Neural crest cell (in vitro differentiated cells): ENCODE results near the gene SAFB. TPM values are rescaled to one million over a fixed set of nuclear protein-coding genes. Genes with fewer than 3 reads are reported as not detected.

ENCODE experiments used
- DNase-seq: peaks from one replicate; pipeline ENCODE4 v3.0.0; 2021; ENCODE audit warnings: low read depth, mixed read lengths, low spot score
- H3K27ac Mint-ChIP-seq: one replicate; pipeline ENCODE4 v1.8.0; 2021; ENCODE audit warnings: mild to moderate bottlenecking, mixed read lengths; ENCODE audit not compliant: unreplicated experiment
- H3K27me3 Mint-ChIP-seq: 2 replicates; pipeline ENCODE4 v1.8.0; 2021; ENCODE audit warnings: low read depth, mild to moderate bottlenecking, mixed read lengths
- H3K36me3 Mint-ChIP-seq: 2 replicates; pipeline ENCODE4 v1.8.0; 2021; ENCODE audit warnings: low read depth, mild to moderate bottlenecking, mixed read lengths
- H3K4me1 Mint-ChIP-seq: 2 replicates; pipeline ENCODE4 v1.8.0; 2021; ENCODE audit warnings: mixed read lengths
- H3K4me3 Mint-ChIP-seq: one replicate; pipeline ENCODE4 v1.8.0; 2021; ENCODE audit warnings: mild to moderate bottlenecking, mixed read lengths
- H3K9me3 Mint-ChIP-seq: 2 replicates; pipeline ENCODE4 v1.8.0; 2021; ENCODE audit warnings: mixed read lengths
- CTCF ChIP-seq: fragments of 200-600 bp; sonication (generic); conservative IDR thresholded peaks from 2 replicates; pipeline ENCODE4 v1.5.0; 2021; ENCODE audit warnings: antibody characterized with exemption, mild to moderate bottlenecking
- total RNA-seq: library from RNA; stranded (reverse); gene quantifications from 2 replicates; pipeline ENCODE4 v1.2.1, GENCODE V29; 2021

The SAFB gene
- total RNA-seq, 1 donor from 2014 or later: 176 TPM

DNA sequence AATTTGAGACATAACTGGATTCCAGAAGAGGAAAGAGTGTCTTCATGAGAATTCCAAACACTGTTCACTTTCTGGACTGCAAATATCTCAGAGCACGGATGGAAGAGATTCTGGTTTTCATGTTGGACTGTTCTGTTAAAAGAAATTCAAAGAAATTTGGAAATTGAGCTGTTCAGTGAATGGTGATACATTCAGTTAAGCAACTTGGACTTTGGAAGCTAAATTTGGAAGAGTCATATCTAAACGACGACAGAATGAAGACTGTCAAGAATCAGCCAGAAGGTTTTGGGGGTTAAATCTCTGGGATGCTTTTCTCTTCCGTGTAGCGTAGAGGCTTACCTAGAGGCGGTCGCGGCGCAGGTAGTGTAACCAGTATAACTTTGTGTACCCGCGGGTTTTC is 25.6 kb downstream of the SAFB start:
- H3K9me3 Mint-ChIP-seq: no peaks in the 10 kb centered on the region
- H3K4me3 Mint-ChIP-seq: no peak overlapping the region
- no peak overlapping the region for H3K27ac Mint-ChIP-seq
- peaks cover 30% of the 10 kb centered on the region for H3K36me3 Mint-ChIP-seq
- peaks cover 3% of the 10 kb centered on the region for H3K4me1 Mint-ChIP-seq
- no peak for TF ChIP-seq CTCF
- no peak for DNase-seq
- H3K27me3 Mint-ChIP-seq: no peaks in the 10 kb centered on the region

DNA sequence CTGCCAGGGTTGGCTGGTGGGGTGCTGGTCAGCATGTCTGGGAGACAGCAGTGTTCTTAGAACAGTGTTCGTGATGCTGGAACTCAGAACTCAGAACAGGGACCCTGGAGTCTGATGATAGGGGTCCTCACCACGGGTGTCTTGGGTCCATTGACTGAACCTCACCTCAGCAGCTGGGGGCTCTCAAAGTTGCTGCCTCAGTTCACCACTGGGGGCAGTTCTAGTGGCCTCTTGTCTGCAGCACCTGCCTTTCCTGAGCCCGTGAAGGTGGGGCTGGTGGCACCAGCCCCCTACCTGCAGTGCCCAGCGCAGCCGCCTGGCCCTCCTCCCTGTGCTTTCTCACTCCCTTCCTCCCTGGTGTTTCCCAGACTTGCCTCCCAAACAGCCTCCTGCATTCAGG is 28.5 kb downstream of the SAFB start:
- H3K27me3 Mint-ChIP-seq: no peaks in the 10 kb centered on the region
- no peak for TF ChIP-seq CTCF
- H3K9me3 Mint-ChIP-seq: no peaks in the 10 kb centered on the region
- H3K27ac Mint-ChIP-seq: no peak overlapping the region
- no peaks in the 10 kb centered on the region for H3K4me1 Mint-ChIP-seq
- no peak for DNase-seq
- H3K36me3 Mint-ChIP-seq: peaks cover 36% of the 10 kb centered on the region
- no peak overlapping the region for H3K4me3 Mint-ChIP-seq

- peaks cover 31% of the 10 kb centered on the region for H3K36me3 Mint-ChIP-seq
- DNase-seq: no peak
These were observed 29.4 kb downstream of the SAFB start for GRCh38 chr19:5652261-5652660.

DNA sequence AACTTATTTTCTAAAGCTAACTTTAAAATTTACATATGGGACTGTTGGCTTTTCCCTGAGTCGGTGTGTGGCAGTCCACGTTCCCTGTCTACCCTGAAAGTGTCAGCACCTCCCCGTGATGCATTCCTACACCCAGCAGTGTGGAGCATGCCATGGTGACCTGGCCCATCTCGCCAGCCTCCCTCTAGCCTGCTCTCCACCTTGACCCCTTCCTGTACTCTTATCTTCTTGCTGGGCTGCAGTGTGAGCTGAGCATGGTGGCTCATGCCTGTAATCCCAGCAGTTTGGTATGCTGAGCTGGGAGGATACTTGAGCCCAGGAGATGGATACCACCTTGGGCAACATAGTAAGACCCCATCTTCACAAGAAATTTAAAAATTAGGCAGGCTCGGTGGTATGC is 32.0 kb downstream of the SAFB start:
- Mint-ChIP-seq H3K27me3 (no peaks in the 10 kb centered on the region), H3K4me3 (no peak overlapping the region), H3K4me1 (no peaks in the 10 kb centered on the region), H3K9me3 (no peaks in the 10 kb centered on the region), H3K27ac (no peak overlapping the region), H3K36me3 (peaks cover 35% of the 10 kb centered on the region)
- no peak for DNase-seq
- no peak for TF ChIP-seq CTCF

More at GRCh38 chr19:5652261-5652660, 29.4 kb downstream of the SAFB start:
- no peaks in the 10 kb centered on the region for H3K4me1 Mint-ChIP-seq
- no peak for TF ChIP-seq CTCF
- H3K9me3 Mint-ChIP-seq: no peaks in the 10 kb centered on the region
- no peaks in the 10 kb centered on the region for H3K27me3 Mint-ChIP-seq
- H3K4me3 Mint-ChIP-seq: no peak overlapping the region
- no peak overlapping the region for H3K27ac Mint-ChIP-seq

- no peak for DNase-seq
- Mint-ChIP-seq H3K9me3 (no peaks in the 10 kb centered on the region), H3K27ac (no peak overlapping the region), H3K27me3 (no peaks in the 10 kb centered on the region), H3K4me1 (no peaks in the 10 kb centered on the region), H3K36me3 (peaks cover 33% of the 10 kb centered on the region), H3K4me3 (no peak overlapping the region)
- no peak for TF ChIP-seq CTCF
These were observed 32.5 kb downstream of the SAFB start for GRCh38 chr19:5655412-5655811.

DNA sequence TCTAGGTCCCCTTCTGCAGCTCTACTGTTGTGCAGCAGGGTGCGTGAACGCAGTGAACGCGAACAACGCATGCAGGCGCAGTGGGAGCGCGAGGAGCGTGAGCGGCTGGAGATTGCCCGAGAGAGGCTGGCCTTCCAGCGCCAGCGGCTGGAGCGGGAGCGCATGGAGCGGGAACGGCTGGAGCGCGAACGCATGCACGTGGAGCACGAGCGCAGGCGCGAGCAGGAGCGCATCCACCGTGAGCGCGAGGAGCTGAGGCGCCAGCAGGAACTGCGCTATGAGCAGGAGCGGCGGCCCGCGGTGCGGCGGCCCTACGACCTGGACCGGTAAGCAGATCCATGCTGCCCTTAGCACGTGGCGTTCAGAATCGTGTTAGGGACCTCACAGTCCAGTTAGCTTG is 38.6 kb downstream of the SAFB start:
- DNase-seq: no peak
- Mint-ChIP-seq H3K27ac (no peak overlapping the region), H3K4me1 (no peaks in the 10 kb centered on the region), H3K4me3 (no peak overlapping the region), H3K36me3 (peaks cover 32% of the 10 kb centered on the region), H3K9me3 (no peaks in the 10 kb centered on the region), H3K27me3 (no peaks in the 10 kb centered on the region)
- no peak for TF ChIP-seq CTCF
